Testis (tissue), 2 donors: ENCODE measurements around the gene CDK17.

Source experiments
- POLR2A ChIP-seq: fragments of 450-650 bp; IDR thresholded peaks from one replicate; pipeline ENCODE4 v1.6.1; 2017; ENCODE audit warnings: antibody characterized with exemption, mild to moderate bottlenecking, moderate library complexity
- TF ChIP-seq, protein P1 (sequence below), 3 experiments: fragments of 450-650 bp in 2 of 3; fragments of 200-600 bp in 1 of 3; sonication (generic) in 1 of 3; IDR thresholded peaks; one replicate each; pipeline ENCODE4 v1.5.1; 2016 to 2019; ENCODE audit warnings: antibody characterized with exemption in 3 of 3, mild to moderate bottlenecking in 2 of 3, moderate library complexity in 1 of 3

- TF ChIP-seq, protein P1, sequence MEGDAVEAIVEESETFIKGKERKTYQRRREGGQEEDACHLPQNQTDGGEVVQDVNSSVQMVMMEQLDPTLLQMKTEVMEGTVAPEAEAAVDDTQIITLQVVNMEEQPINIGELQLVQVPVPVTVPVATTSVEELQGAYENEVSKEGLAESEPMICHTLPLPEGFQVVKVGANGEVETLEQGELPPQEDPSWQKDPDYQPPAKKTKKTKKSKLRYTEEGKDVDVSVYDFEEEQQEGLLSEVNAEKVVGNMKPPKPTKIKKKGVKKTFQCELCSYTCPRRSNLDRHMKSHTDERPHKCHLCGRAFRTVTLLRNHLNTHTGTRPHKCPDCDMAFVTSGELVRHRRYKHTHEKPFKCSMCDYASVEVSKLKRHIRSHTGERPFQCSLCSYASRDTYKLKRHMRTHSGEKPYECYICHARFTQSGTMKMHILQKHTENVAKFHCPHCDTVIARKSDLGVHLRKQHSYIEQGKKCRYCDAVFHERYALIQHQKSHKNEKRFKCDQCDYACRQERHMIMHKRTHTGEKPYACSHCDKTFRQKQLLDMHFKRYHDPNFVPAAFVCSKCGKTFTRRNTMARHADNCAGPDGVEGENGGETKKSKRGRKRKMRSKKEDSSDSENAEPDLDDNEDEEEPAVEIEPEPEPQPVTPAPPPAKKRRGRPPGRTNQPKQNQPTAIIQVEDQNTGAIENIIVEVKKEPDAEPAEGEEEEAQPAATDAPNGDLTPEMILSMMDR (IDR thresholded peaks at IDR 0.05) = no peak
- no peak for TF ChIP-seq POLR2A
These were observed 13.4 kb downstream of the CDK17 start for GRCh38 chr12:96386794-96387193.
